Psoas muscle (tissue), 8 donors: ENCODE measurements around the gene ZNF695. TPM values are rescaled to one million over a fixed set of nuclear protein-coding genes. Genes with fewer than 3 reads are reported as not detected.

ENCODE experiments used
- ATAC-seq, 4 donors: fragments of 200-7000 bp; cut with Tn5 transposase; one replicate each; pipeline ENCODE4 v1.9.1; 2020; ENCODE audit warnings: moderate library complexity in 3 of 4, mild to moderate bottlenecking in 2 of 4
- DNase-seq, 2 donors: peaks; one replicate each; pipeline ENCODE4 v3.0.0-alpha.2; 2020
- H3K27ac ChIP-seq: fragments of 200-600 bp; one replicate; pipeline ENCODE4 v1.8.0; 2022
- H3K27me3 ChIP-seq, 3 donors: fragments of 200-600 bp in 1 of 3; one replicate each; pipeline versions ENCODE4 v1.6.1 to v1.8.0; 2013 to 2022; ENCODE audit warnings: low read length in 2 of 3, mild to moderate bottlenecking in 2 of 3, moderate library complexity in 1 of 3; ENCODE audit not compliant: insufficient read depth in 3 of 3
- H3K36me3 ChIP-seq, 2 donors: fragments of 200-600 bp in 1 of 2; one replicate each; pipeline versions ENCODE4 v1.6.1 to v1.8.0; 2013 to 2022; ENCODE audit warnings: low read depth in 1 of 2, mild to moderate bottlenecking in 1 of 2, moderate library complexity in 1 of 2; ENCODE audit not compliant: insufficient read depth in 1 of 2
- H3K4me1 ChIP-seq: fragments of 200-600 bp; one replicate; pipeline ENCODE4 v1.8.0; 2022
- H3K4me3 ChIP-seq: fragments of 200-600 bp; one replicate; pipeline ENCODE4 v1.8.0; 2022; ENCODE audit warnings: mild to moderate bottlenecking
- H3K9me3 ChIP-seq: fragments of 200-600 bp; one replicate; pipeline ENCODE4 v1.8.0; 2022
- WGBS, 3 donors: extraction: QIAGEN DNeasy Blood & Tissue Kit; methylation state at CpG; one replicate each; pipeline versions ENCODE4 v1.1.6 to v1.1.7; 2013; 5-methylcytosine and 5-hydroxymethylcytosine counted together
- intact Hi-C, 2 donors: fragments of 100-400 bp; cut with DNase I; formaldehyde crosslinking; loops; one replicate each; pipeline versions ENCODE4 v1.11.0 to v1.14.2; 2022
- polyA plus RNA-seq, 3 donors: library from polyadenylated mRNA; stranded (reverse); fragments of 200-250 nt; gene quantifications; one replicate each; pipeline ENCODE4 v1.2.3, GENCODE V29; 2013
- total RNA-seq, 4 donors: library from RNA; stranded (reverse); fragmentation: NEBNext Ultra II Directional in 2 of 4; extraction: Animal tissue kit (Norgen Biotek cat#: 25700) in 2 of 4; gene quantifications; one replicate each; pipeline versions ENCODE4 v1.2.1 to v1.2.4, GENCODE V29; 2021 to 2023
- TF ChIP-seq, protein P1 (sequence below): fragments of 200-600 bp; IDR thresholded peaks from one replicate; pipeline ENCODE4 v1.8.0; 2022; ENCODE audit warnings: antibody characterized with exemption
- donor health status: healthy with polysubstance abuse.
- donor health status: DM: no; HTN: no; CAD: no; lungs with moderate emphysema.
- donor health status: Bipolar disorder and iron deficiency.
- donor health status: healthy.
- donor health status: DM: yes; HTN: yes; CAD: no.
- donor health status: DM: no; HTN: no; CAD: no.
- donor health status: DM: no; HTN: no; CAD: no.
- donor health status: DM: yes; HTN: yes; CAD: no.

The ZNF695 gene
- total and polyA plus RNA-seq, 7 donors = 0.03 TPM; not detected in 6

DNA sequence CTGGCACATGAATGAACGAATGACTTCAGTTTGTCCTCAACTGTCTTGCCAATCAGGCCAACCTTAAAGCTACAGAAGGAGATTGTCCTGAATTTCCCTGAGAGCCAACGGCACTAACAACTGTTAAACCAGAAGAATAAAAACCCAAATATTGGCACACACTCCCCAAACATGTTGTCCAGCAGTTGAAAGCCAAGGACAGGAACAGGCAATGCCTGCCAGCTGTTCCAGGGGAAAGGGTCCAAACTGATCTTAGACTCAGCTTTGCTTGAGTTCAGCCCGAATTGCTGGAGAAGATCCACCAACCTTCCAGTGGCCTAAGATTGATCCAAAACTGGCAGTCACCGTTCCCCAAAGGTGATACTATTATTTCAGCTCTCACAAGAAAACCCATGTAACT is 53.7 kb downstream of the ZNF695 start:
- no peaks in the 10 kb centered on the region for H3K9me3 ChIP-seq
- H3K27ac ChIP-seq = no peak overlapping the region
- TF ChIP-seq, protein P1, sequence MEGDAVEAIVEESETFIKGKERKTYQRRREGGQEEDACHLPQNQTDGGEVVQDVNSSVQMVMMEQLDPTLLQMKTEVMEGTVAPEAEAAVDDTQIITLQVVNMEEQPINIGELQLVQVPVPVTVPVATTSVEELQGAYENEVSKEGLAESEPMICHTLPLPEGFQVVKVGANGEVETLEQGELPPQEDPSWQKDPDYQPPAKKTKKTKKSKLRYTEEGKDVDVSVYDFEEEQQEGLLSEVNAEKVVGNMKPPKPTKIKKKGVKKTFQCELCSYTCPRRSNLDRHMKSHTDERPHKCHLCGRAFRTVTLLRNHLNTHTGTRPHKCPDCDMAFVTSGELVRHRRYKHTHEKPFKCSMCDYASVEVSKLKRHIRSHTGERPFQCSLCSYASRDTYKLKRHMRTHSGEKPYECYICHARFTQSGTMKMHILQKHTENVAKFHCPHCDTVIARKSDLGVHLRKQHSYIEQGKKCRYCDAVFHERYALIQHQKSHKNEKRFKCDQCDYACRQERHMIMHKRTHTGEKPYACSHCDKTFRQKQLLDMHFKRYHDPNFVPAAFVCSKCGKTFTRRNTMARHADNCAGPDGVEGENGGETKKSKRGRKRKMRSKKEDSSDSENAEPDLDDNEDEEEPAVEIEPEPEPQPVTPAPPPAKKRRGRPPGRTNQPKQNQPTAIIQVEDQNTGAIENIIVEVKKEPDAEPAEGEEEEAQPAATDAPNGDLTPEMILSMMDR = no peak
- intact Hi-C loops = no loop called here
- 23 to 30% (median 26%) methylated on average over 4 of the region's 4 CpGs for WGBS, 3 donors
- no peaks in the 10 kb centered on the region for H3K27me3 ChIP-seq
- DNase-seq (no peak), ATAC-seq (peak in 1 of 4 donors; percentile 37)
- no peak overlapping the region for H3K4me3 ChIP-seq
- H3K4me1 ChIP-seq = no peaks in the 10 kb centered on the region
- H3K36me3 ChIP-seq = no peaks in the 10 kb centered on the region

DNA sequence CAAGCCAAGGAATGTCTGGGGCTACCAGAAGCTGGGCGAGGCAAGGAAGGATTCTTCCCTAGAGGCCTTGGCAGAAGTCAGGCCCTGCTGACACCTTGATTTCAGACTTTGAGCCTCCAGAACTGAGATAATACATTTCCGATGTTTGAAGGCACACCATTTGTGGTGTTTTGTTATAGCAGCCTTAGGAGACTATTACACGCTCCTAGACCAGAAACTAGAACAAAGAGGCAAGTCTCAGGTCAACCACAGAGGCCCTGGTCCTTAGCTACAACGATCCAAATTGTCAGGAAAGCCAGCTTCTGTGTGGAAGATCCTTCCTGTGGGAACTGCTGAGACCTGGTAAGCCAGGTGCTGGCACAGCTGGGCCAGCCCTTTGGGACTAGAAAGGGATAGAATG is 56.4 kb downstream of the ZNF695 start:
- DNase-seq (no peak), ATAC-seq (no peak)
- Histone ChIP-seq H3K27me3 (no peaks in the 10 kb centered on the region), H3K27ac (no peak overlapping the region), H3K4me3 (no peak overlapping the region), H3K36me3 (no peaks in the 10 kb centered on the region), H3K4me1 (no peaks in the 10 kb centered on the region), H3K9me3 (no peaks in the 10 kb centered on the region)
- intact Hi-C loops = no loop called here
- 90 to 93% (median 92%) methylated on average over 4 of the region's 4 CpGs for WGBS, 3 donors
- TF ChIP-seq, protein P1 = no peak

DNA sequence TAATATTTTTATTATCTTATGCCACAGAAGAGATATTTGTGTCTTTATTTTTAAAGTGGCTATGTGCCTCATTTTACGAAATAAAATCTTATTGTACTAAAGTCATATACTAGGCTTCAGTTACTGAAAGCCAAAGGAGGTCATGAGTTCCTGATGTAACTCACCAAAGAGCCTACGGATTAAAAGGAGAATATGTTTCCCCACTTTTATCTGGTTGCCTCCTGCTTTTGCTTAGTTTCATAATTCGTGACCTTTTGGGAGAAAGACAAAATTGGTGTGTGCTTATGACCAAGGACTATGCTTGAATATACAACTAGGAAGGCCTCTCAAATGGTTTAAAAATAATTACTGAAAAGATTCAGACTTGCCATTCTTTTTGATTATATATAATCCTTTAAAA is 57.9 kb downstream of the ZNF695 start:
- Histone ChIP-seq H3K4me3 (no peak overlapping the region), H3K27ac (no peak overlapping the region), H3K27me3 (no peaks in the 10 kb centered on the region), H3K36me3 (no peaks in the 10 kb centered on the region), H3K4me1 (no peaks in the 10 kb centered on the region), H3K9me3 (no peaks in the 10 kb centered on the region)
- WGBS, 3 donors = 81 to 94% (median 94%) methylated on average over 3 of the region's 3 CpGs
- intact Hi-C loops = no loop called here
- TF ChIP-seq, protein P1 = no peak
- ATAC-seq (no peak), DNase-seq (no peak)

DNA sequence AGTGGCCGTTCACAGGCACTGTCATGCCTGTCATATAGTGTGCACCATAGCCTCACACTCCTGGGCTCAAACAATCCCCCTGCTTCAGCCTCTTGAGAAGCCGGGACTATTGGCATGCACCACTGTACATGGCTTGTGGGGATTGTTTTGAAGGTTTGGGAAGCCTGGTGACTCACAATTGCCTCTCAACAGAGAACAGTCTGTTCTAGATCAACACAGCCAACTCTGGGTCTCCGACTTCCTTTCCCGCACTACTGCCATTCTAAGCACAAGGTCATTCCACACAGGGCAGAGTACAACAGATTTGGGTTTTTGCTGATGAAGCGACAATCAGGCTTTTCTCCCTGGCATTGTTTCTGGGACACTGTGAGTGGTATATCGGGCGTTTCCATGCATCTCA is 60.6 kb downstream of the ZNF695 start:
- Histone ChIP-seq H3K9me3 (no peaks in the 10 kb centered on the region), H3K4me1 (no peaks in the 10 kb centered on the region), H3K27ac (no peak overlapping the region), H3K27me3 (no peaks in the 10 kb centered on the region), H3K4me3 (no peak overlapping the region), H3K36me3 (no peaks in the 10 kb centered on the region)
- DNase-seq (peak; percentile 42 to 55), ATAC-seq (peak; percentile 32 to 90 (median 90))
- TF ChIP-seq, protein P1 = no peak
- WGBS, 3 donors = 22 to 45% (median 33%) methylated on average over 7 of the region's 7 CpGs
- intact Hi-C loops = no loop called here

DNA sequence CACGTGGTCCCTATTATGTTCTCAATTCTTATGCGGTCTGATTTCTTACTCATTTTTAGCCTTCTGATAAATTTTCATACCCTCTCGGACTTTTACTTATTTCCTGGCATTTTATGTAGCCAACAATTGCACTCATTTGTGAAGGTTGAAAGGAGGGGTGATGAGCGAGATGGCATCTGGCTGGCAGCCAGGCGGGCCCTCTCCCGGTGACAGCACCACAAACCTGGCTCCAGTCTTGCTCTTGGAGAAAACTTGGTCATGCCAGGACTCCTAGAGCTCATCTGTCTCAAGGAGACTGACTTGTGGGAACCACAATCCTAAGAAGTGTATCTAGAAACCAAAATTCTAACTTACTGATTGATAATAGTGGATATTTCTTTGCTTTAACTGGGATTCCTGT is 61.5 kb downstream of the ZNF695 start:
- Histone ChIP-seq H3K9me3 (no peaks in the 10 kb centered on the region), H3K4me1 (no peaks in the 10 kb centered on the region), H3K27ac (no peak overlapping the region), H3K36me3 (no peaks in the 10 kb centered on the region), H3K27me3 (no peaks in the 10 kb centered on the region), H3K4me3 (no peak overlapping the region)
- ATAC-seq (no peak), DNase-seq (no peak)
- intact Hi-C loops = no loop called here
- TF ChIP-seq, protein P1 = no peak
- 73 to 87% (median 75%) methylated on average over 6 of the region's 6 CpGs for WGBS, 3 donors
